ENCODE measurements around the gene DGKB. TPM values are rescaled to one million over a fixed set of nuclear protein-coding genes. Genes with fewer than 3 reads are reported as not detected.

DGKB gene
- total and polyA plus RNA-seq, 7 experiments from 2014 or later, result not detected

- H3K9me3 Mint-ChIP-seq, result peaks cover 0 to 32% (median 3%) of the 10 kb centered on the region in 11 donors
- ChIA-PET POLR2A (no interaction called here), CTCF (no interaction called here)
- H3K27ac Mint-ChIP-seq, result no peak overlapping the region
- no peaks in the 10 kb centered on the region for H3K36me3 Mint-ChIP-seq
- H3K9me3 ChIP-seq (ENCODE audit: control insufficient read depth in 2 of 3, low read length in 3 of 3), result no peaks in the 10 kb centered on the region
- H3K27me3 ChIP-seq (ENCODE audit: control insufficient read depth in 2 of 2, insufficient read depth in 2 of 2, low read length in 2 of 2), result no peaks in the 10 kb centered on the region
- no peaks in the 10 kb centered on the region for H3K4me1 ChIP-seq (ENCODE audit: control insufficient read depth in 2 of 2, insufficient read depth in 2 of 2, low read length in 2 of 2)
- H3K4me1 Mint-ChIP-seq, result no peaks in the 10 kb centered on the region
- no peaks in the 10 kb centered on the region for H3K36me3 ChIP-seq (ENCODE audit: control insufficient read depth in 2 of 3, insufficient read depth in 3 of 3, low read length in 3 of 3)
- no peak for ATAC-seq
- no peak overlapping the region for H3K27ac ChIP-seq (ENCODE audit: low read depth, low read length)
- H3K4me3 ChIP-seq (ENCODE audit: low read length), result no peak overlapping the region
- H3K27me3 Mint-ChIP-seq, result no peaks in the 10 kb centered on the region
- no peak overlapping the region for H3K4me3 Mint-ChIP-seq
- no peak for DNase-seq
- intact Hi-C loops (cut with micrococcal nuclease), result no loop called here
These were observed 471.6 kb downstream of the DGKB start for GRCh38 chr7:14430926-14431325.

- no peak overlapping the region for H3K27ac Mint-ChIP-seq
- ATAC-seq (no peak), DNase-seq (no peak)
- Histone ChIP-seq H3K9me3 (ENCODE audit: control insufficient read depth in 2 of 3, low read length in 3 of 3) (no peaks in the 10 kb centered on the region), H3K27ac (ENCODE audit: low read depth, low read length) (no peak overlapping the region), H3K4me1 (ENCODE audit: control insufficient read depth in 2 of 2, insufficient read depth in 2 of 2, low read length in 2 of 2) (no peaks in the 10 kb centered on the region), H3K36me3 (ENCODE audit: control insufficient read depth in 2 of 3, insufficient read depth in 3 of 3, low read length in 3 of 3) (no peaks in the 10 kb centered on the region), H3K27me3 (ENCODE audit: control insufficient read depth in 2 of 2, insufficient read depth in 2 of 2, low read length in 2 of 2) (no peaks in the 10 kb centered on the region), H3K4me3 (ENCODE audit: low read length) (no peak overlapping the region)
- H3K36me3 Mint-ChIP-seq, result no peaks in the 10 kb centered on the region
- no peak overlapping the region for H3K4me3 Mint-ChIP-seq
- POLR2A ChIA-PET, result interaction anchor here (0.7 kb wide), 1 partner anchor 1621 kb away, joined by 3 read pairs; no protein-coding TSS in a partner anchor
- CTCF ChIA-PET, result no interaction called here
- H3K4me1 Mint-ChIP-seq, result no peaks in the 10 kb centered on the region
- H3K27me3 Mint-ChIP-seq, result no peaks in the 10 kb centered on the region
- peaks cover 0 to 24% (median 3%) of the 10 kb centered on the region in 11 donors for H3K9me3 Mint-ChIP-seq
- intact Hi-C loops (cut with micrococcal nuclease), result no loop called here
These were observed 477.0 kb downstream of the DGKB start for GRCh38 chr7:14425559-14425958.

GRCh38 chr7:14424675-14425074 lies 477.9 kb downstream of the DGKB start:
- H3K27me3 Mint-ChIP-seq, result no peaks in the 10 kb centered on the region
- H3K4me3 Mint-ChIP-seq, result no peak overlapping the region
- no peaks in the 10 kb centered on the region for H3K4me1 Mint-ChIP-seq
- no peaks in the 10 kb centered on the region for H3K4me1 ChIP-seq (ENCODE audit: control insufficient read depth in 2 of 2, insufficient read depth in 2 of 2, low read length in 2 of 2)
- no peak overlapping the region for H3K27ac ChIP-seq (ENCODE audit: low read depth, low read length)
- no peaks in the 10 kb centered on the region for H3K36me3 ChIP-seq (ENCODE audit: control insufficient read depth in 2 of 3, insufficient read depth in 3 of 3, low read length in 3 of 3)
- no peak for DNase-seq
- ChIA-PET CTCF (no interaction called here), POLR2A (no interaction called here)
- ATAC-seq, result no peak
- H3K4me3 ChIP-seq (ENCODE audit: low read length), result no peak overlapping the region
- H3K27ac Mint-ChIP-seq, result no peak overlapping the region
- H3K9me3 Mint-ChIP-seq, result peaks cover 0 to 24% (median 3%) of the 10 kb centered on the region in 11 donors
- intact Hi-C loops (cut with micrococcal nuclease), result no loop called here
- no peaks in the 10 kb centered on the region for H3K9me3 ChIP-seq (ENCODE audit: control insufficient read depth in 2 of 3, low read length in 3 of 3)
- no peaks in the 10 kb centered on the region for H3K36me3 Mint-ChIP-seq
- no peaks in the 10 kb centered on the region for H3K27me3 ChIP-seq (ENCODE audit: control insufficient read depth in 2 of 2, insufficient read depth in 2 of 2, low read length in 2 of 2)

- Histone ChIP-seq H3K9me3 (ENCODE audit: control insufficient read depth in 2 of 3, low read length in 3 of 3) (no peaks in the 10 kb centered on the region), H3K4me1 (ENCODE audit: control insufficient read depth in 2 of 2, insufficient read depth in 2 of 2, low read length in 2 of 2) (no peaks in the 10 kb centered on the region), H3K27ac (ENCODE audit: low read depth, low read length) (no peak overlapping the region), H3K27me3 (ENCODE audit: control insufficient read depth in 2 of 2, insufficient read depth in 2 of 2, low read length in 2 of 2) (no peaks in the 10 kb centered on the region), H3K36me3 (ENCODE audit: control insufficient read depth in 2 of 3, insufficient read depth in 3 of 3, low read length in 3 of 3) (no peaks in the 10 kb centered on the region), H3K4me3 (ENCODE audit: low read length) (no peak overlapping the region)
- Mint-ChIP-seq H3K4me1 (no peaks in the 10 kb centered on the region), H3K27me3 (no peaks in the 10 kb centered on the region), H3K9me3 (peaks cover 0 to 9% (median 2%) of the 10 kb centered on the region in 11 donors), H3K36me3 (no peaks in the 10 kb centered on the region), H3K27ac (no peak overlapping the region), H3K4me3 (no peak overlapping the region)
- intact Hi-C loops (cut with micrococcal nuclease), result no loop called here
- ChIA-PET CTCF (no interaction called here), POLR2A (no interaction called here)
- DNase-seq, result no peak
- no peak for ATAC-seq
These were observed 481.8 kb downstream of the DGKB start for GRCh38 chr7:14420768-14421167.

GRCh38 chr7:14419531-14419930 lies 483.0 kb downstream of the DGKB start:
- H3K36me3 ChIP-seq (ENCODE audit: control insufficient read depth in 2 of 3, insufficient read depth in 3 of 3, low read length in 3 of 3), result no peaks in the 10 kb centered on the region
- no peaks in the 10 kb centered on the region for H3K27me3 Mint-ChIP-seq
- H3K27me3 ChIP-seq (ENCODE audit: control insufficient read depth in 2 of 2, insufficient read depth in 2 of 2, low read length in 2 of 2), result no peaks in the 10 kb centered on the region
- no peak for DNase-seq
- POLR2A ChIA-PET, result no interaction called here
- H3K27ac Mint-ChIP-seq, result no peak overlapping the region
- peaks cover 0 to 9% (median 2%) of the 10 kb centered on the region in 11 donors for H3K9me3 Mint-ChIP-seq
- H3K4me1 ChIP-seq (ENCODE audit: control insufficient read depth in 2 of 2, insufficient read depth in 2 of 2, low read length in 2 of 2), result no peaks in the 10 kb centered on the region
- ATAC-seq, result no peak
- H3K4me3 ChIP-seq (ENCODE audit: low read length), result no peak overlapping the region
- no peak overlapping the region for H3K4me3 Mint-ChIP-seq
- no peaks in the 10 kb centered on the region for H3K4me1 Mint-ChIP-seq
- CTCF ChIA-PET, result no interaction called here
- intact Hi-C loops (cut with micrococcal nuclease), result no loop called here
- no peaks in the 10 kb centered on the region for H3K36me3 Mint-ChIP-seq
- H3K9me3 ChIP-seq (ENCODE audit: control insufficient read depth in 2 of 3, low read length in 3 of 3), result no peaks in the 10 kb centered on the region
- H3K27ac ChIP-seq (ENCODE audit: low read depth, low read length), result no peak overlapping the region

GRCh38 chr7:14418633-14419032 lies 483.9 kb downstream of the DGKB start:
- Mint-ChIP-seq H3K9me3 (peaks cover 0 to 7% (median 0%) of the 10 kb centered on the region in 11 donors), H3K27me3 (no peaks in the 10 kb centered on the region), H3K36me3 (no peaks in the 10 kb centered on the region), H3K4me3 (no peak overlapping the region), H3K27ac (no peak overlapping the region), H3K4me1 (no peaks in the 10 kb centered on the region)
- H3K9me3 ChIP-seq (ENCODE audit: control insufficient read depth in 2 of 3, low read length in 3 of 3), result no peaks in the 10 kb centered on the region
- no peaks in the 10 kb centered on the region for H3K4me1 ChIP-seq (ENCODE audit: control insufficient read depth in 2 of 2, insufficient read depth in 2 of 2, low read length in 2 of 2)
- no peak overlapping the region for H3K4me3 ChIP-seq (ENCODE audit: low read length)
- ChIA-PET CTCF (no interaction called here), POLR2A (no interaction called here)
- H3K36me3 ChIP-seq (ENCODE audit: control insufficient read depth in 2 of 3, insufficient read depth in 3 of 3, low read length in 3 of 3), result no peaks in the 10 kb centered on the region
- ATAC-seq (no peak), DNase-seq (no peak)
- intact Hi-C loops (cut with micrococcal nuclease), result no loop called here
- H3K27ac ChIP-seq (ENCODE audit: low read depth, low read length), result no peak overlapping the region
- no peaks in the 10 kb centered on the region for H3K27me3 ChIP-seq (ENCODE audit: control insufficient read depth in 2 of 2, insufficient read depth in 2 of 2, low read length in 2 of 2)

GRCh38 chr7:14414274-14414986 lies 488.1 kb downstream of the DGKB start:
- Mint-ChIP-seq H3K36me3 (no peaks in the 10 kb centered on the region), H3K4me3 (no peak overlapping the region), H3K27me3 (no peaks in the 10 kb centered on the region), H3K9me3 (peaks cover 0 to 12% (median 2%) of the 10 kb centered on the region in 11 donors), H3K27ac (no peak overlapping the region), H3K4me1 (no peaks in the 10 kb centered on the region)
- H3K27me3 ChIP-seq (ENCODE audit: control insufficient read depth in 2 of 2, insufficient read depth in 2 of 2, low read length in 2 of 2), result no peaks in the 10 kb centered on the region
- POLR2A ChIA-PET, result no interaction called here
- intact Hi-C loops (cut with micrococcal nuclease), result no loop called here
- CTCF ChIA-PET, result no interaction called here
- no peaks in the 10 kb centered on the region for H3K9me3 ChIP-seq (ENCODE audit: control insufficient read depth in 2 of 3, low read length in 3 of 3)
- ATAC-seq (no peak), DNase-seq (no peak)
- H3K27ac ChIP-seq (ENCODE audit: low read depth, low read length), result no peak overlapping the region
- H3K36me3 ChIP-seq (ENCODE audit: control insufficient read depth in 2 of 3, insufficient read depth in 3 of 3, low read length in 3 of 3), result no peaks in the 10 kb centered on the region
- no peaks in the 10 kb centered on the region for H3K4me1 ChIP-seq (ENCODE audit: control insufficient read depth in 2 of 2, insufficient read depth in 2 of 2, low read length in 2 of 2)
- H3K4me3 ChIP-seq (ENCODE audit: low read length), result no peak overlapping the region

Data from naive thymus-derived CD4-positive, alpha-beta T cell (primary cell).